HG02840 (cell line): ENCODE results near the gene RIN2.

ENCODE experiments used
- ATAC-seq: cut with Tn5 transposase; IDR thresholded peaks from one replicate; pipeline ENCODE4 v1.9.1; 2021; ENCODE audit warnings: mild to moderate bottlenecking, moderate library complexity, moderate number of reproducible peaks; ENCODE audit not compliant: unreplicated experiment, low FRiP score

RIN2 gene

DNA sequence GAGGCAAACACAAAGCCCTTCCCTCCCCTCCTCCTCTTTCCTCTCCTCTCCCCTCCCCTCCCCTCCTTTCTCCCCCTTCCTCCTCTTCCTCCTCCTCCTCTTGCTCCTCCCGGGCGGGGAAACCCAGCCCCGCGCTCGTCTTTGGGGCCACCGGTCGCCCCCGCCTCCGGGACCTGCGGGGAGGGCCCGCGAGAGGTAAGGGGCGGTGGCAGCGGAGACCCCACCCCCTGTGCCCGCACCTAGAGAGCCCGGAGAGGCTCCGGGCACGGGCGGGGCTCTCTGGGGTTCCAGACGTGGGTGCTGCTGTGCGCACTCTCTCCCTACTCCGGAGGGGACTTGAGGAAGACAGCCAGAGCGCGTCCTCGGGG lies at the start of gene RIN2:
Gene RIN2, plus strand, starts transcription at position 126 of the 368 bp plus-strand sequence. CDS start 131,344 bp downstream, outside the sequence.
- no peak for ATAC-seq

DNA sequence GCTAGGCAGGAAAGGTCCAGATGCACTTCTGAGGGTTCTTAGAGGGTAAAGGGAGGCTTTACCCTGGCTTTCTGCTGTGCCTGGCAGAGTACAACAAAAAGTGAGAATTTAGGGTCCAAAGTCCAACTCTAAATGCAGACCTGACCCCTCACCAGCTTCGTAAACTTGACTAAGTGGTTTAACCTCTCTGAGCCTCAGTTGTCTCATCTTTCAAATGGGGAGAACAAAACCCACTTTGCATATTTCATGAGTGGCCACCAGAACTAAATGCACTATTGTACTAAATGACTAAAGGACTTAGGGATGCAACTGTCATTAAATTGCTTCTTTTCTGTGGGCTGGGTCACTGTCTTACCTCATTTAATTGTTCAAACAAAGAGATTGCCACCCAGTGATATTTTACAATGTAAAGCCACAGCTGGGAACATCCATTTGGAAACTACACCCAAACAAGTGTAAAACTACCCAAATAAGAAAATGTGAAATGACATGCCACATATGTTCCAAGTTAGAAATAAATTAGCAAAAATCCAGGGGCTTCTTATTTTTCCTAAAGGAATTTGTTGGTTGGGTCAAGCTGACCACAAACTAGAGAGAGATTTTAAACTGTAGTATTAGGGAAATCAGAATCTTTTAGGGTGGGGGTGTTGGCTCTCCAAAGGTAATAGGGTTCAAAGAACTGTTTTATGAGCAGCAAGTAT lies 48.3 kb upstream of the RIN2 start:
- ATAC-seq = no peak

GRCh38 chr20:19710336-19711120 lies 47.5 kb upstream of the RIN2 start:
- ATAC-seq = no peak

- ATAC-seq = no peak
Observed at GRCh38 chr20:19711126-19711525, 46.9 kb upstream of the RIN2 start.

- no peak for ATAC-seq
Observed at GRCh38 chr20:19712721-19713260, 45.3 kb upstream of the RIN2 start.

- no peak for ATAC-seq
Observed at GRCh38 chr20:19713822-19714578, 44.1 kb upstream of the RIN2 start.

DNA sequence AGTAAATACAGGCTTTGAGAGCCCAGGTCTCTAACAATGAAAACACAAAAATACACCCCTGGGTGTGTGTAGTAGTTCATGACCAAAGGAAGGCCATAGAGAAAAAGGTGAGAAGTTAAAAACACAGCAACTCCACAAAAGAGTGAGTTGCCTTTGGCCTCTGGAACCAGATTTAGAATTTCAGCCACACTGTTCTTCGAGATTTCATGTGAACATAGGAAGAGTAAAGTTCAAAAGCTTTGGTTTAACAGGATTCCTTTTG lies 43.5 kb upstream of the RIN2 start:
- no peak for ATAC-seq

GRCh38 chr20:19715986-19716385 lies 42.1 kb upstream of the RIN2 start:
- no peak for ATAC-seq

DNA sequence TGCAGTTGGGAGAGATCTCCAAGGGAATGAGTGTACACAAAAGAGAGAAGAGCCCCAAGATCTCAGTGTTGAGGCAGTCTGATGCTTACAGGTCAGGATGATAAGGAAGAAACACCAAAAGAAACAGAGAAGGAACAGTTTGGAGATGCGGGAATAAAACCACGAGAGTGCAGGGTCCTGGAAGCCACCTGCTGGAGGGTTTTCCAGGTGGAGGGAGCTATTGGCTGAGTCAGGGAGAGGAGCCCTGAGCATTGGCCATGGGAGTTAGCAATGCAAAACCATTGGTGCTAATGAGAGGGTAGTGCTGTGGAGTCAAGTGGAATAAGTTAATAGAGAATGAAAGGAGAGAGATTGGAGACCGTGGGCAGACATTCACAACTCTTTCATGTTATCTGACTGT lies 39.2 kb upstream of the RIN2 start:
- ATAC-seq = no peak

DNA sequence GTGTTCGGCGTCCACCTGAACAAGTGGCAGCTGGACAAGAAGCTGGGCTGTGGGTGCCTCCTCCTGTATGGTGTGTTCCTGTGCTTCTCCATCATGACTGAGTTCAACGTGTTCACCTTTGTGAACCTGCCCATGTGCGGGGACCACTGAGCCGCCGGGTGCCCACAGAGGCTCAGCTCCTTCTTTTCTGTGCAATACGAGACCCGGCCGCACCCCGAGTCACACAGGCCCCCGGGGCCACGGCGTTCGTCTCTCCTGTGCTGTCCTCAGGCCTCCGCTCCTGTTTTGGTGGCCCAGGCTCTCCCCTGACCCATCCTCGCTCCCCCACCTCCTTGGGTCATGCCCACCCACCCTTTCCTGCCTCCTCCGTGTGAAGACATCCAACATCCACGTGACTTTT lies 37.1 kb upstream of the RIN2 start:
- ATAC-seq = no peak

- ATAC-seq = no peak
Observed at GRCh38 chr20:19723051-19723450, 35.0 kb upstream of the RIN2 start.

DNA sequence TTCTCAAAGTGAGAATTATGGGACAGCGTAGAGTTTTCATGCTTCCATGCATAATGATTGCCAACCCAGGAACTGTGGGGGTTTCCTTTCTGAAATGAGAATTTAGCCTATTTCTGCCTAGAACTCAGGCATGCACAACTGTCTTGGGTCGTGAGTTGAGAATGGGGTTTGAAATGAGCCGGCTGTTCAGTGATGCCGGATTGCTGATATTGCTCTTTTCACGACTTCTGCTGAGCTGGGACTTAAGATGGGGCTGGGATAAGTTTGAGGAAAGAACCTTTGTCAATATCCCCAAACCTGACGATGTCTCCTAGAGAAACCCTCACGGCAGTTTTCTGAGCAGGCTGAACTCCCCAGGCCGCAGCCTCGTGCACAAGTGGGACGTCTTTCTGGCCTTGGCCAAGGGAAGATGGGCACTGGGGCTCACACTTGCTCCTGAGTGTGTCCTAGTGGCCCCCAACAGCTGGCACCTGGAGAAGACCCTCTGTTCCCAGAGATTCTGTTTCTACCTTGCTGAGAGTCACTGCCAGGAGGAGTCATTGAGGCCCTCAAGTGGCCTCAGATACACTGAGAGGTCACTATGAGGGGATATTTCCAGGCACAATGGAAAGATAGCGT lies 34.1 kb upstream of the RIN2 start:
- no peak for ATAC-seq

- ATAC-seq = no peak
Observed at GRCh38 chr20:19725373-19725772, 32.7 kb upstream of the RIN2 start.

GRCh38 chr20:19725814-19726525 lies 32.1 kb upstream of the RIN2 start:
- ATAC-seq = no peak

DNA sequence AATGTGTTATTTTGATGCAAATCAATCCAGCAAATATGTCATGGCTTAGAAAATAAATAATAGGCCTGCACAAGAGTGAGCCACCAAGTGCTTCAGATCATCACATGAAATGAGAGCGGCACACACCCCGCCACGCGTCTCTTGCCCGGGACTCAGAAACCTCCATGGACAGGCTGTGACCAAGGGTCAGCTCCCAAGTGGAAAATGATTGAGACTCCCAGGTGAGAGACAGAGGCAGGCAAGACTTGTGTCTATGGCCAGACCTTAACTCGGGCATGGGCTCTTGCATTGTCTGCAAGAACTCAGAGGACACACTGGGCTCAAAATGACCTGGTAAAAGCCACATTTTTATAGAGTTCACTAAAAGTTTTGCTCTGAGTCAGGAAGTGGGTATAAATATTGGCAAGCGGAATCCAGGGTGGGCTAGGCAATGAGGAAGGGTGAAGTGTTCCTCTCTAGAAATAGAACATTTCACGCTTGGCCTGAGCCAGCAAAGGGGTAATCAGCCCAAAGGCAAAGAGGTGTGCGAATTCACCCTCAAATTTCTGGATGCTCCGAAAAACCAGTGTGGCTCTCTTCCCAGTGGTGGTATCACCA lies 30.7 kb upstream of the RIN2 start:
- no peak for ATAC-seq

DNA sequence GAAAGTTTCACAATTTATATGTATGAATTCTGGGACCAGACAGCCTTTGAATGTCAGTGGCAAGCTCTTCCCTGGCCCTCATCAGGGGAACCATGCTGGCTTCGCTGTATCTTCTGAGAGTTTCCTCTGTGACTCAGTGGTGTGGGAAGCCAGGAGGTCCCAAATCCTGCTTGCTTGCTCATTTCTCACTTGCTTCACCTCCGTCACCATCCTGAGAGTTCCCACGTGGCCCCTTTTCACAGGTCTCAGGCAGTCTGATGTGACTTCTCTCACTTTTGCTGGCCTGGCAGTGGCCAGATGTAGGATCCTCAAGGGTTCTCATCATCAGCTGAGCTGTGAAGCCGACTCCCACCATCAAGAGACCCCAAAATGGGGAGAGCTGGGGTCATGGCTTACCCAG lies 28.4 kb upstream of the RIN2 start:
- no peak for ATAC-seq

- no peak for ATAC-seq
Observed at GRCh38 chr20:19730706-19731105, 27.4 kb upstream of the RIN2 start.

DNA sequence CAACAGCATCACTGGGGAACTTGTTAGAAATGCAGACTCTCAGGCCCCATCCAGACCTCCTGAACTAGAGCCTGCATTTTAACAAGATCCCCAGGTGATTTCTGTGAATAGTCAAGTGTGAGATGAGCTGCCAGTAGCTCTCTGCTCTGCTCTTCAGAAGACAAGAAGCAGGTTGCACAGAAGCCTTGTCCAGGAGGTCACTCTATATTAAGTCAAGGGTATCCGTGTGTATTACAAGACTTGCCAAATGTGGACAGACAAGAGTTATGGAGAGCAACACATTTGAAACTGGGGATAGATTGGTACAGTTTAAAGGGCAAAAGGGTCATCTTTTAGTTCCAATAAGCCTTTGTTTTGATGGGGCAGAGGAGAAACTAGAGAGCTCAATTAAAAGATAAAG lies 23.2 kb upstream of the RIN2 start:
- no peak for ATAC-seq

DNA sequence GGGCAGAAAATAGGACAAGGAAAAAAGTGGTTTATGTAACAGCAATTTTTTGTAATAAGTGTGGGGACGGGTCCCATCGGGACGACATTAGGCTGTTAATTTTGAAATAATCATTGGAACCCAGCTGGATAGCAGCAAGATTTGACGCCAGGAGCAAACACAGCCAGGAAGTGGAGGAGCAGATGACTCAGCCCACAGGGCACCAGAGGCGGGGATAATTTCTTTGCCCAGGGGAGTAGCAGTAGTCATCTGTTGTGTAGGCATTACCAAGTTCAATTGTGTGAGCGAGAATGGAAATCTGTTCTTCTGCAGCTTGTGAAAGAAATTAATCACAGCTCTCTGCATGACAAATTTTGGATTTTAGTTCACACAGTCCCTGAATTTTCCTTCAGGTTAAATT lies 22.6 kb upstream of the RIN2 start:
- no peak for ATAC-seq

DNA sequence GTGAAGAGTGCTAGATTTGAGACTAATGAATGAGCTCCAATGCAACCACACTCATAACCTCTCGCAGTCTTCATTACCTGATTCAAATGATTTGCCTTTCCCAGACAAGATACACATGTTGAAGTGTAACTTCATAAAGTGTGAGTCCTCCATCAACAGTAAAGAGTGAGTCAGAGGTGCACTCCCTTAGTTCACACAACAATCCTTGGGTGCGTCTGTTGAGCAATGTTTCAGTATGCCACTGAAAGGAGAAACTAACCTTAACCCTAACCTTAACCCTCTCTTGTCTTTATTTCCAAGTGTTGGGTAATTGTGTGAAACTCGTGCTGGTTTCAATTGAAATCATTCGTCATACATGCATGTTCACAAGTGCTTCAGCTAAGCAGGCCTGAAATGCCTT lies 21.0 kb upstream of the RIN2 start:
- no peak for ATAC-seq
